Measurements from ENCODE around the gene RPS21.

The RPS21 gene

GRCh38 chr20:62402456-62403150 lies 15.7 kb downstream of the RPS21 start:
- TF ChIP-seq, protein P1, sequence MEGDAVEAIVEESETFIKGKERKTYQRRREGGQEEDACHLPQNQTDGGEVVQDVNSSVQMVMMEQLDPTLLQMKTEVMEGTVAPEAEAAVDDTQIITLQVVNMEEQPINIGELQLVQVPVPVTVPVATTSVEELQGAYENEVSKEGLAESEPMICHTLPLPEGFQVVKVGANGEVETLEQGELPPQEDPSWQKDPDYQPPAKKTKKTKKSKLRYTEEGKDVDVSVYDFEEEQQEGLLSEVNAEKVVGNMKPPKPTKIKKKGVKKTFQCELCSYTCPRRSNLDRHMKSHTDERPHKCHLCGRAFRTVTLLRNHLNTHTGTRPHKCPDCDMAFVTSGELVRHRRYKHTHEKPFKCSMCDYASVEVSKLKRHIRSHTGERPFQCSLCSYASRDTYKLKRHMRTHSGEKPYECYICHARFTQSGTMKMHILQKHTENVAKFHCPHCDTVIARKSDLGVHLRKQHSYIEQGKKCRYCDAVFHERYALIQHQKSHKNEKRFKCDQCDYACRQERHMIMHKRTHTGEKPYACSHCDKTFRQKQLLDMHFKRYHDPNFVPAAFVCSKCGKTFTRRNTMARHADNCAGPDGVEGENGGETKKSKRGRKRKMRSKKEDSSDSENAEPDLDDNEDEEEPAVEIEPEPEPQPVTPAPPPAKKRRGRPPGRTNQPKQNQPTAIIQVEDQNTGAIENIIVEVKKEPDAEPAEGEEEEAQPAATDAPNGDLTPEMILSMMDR (IDR thresholded peaks at IDR 0.05) = no peak

DNA sequence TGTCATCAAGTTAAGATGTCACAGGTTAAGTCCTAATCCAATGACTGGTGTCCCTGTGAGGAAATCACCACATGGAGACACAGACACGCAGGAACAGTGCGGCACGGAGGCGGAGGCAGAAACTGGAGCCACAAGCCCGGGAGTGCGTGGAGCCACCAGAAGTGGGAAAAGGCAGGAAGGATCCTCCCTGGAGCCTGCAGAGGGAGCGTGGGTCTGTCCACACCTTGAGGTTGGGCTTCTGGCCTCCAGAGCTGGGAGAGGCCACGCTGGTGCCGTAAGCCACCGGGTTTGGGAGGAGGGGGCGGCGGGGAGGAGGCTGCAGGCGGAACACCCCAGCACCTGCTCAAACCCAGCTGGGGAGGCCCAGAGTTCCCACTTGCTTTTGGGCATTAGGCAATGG lies 16.4 kb downstream of the RPS21 start:
- TF ChIP-seq, protein P1 (IDR thresholded peaks at IDR 0.05) = no peak

DNA sequence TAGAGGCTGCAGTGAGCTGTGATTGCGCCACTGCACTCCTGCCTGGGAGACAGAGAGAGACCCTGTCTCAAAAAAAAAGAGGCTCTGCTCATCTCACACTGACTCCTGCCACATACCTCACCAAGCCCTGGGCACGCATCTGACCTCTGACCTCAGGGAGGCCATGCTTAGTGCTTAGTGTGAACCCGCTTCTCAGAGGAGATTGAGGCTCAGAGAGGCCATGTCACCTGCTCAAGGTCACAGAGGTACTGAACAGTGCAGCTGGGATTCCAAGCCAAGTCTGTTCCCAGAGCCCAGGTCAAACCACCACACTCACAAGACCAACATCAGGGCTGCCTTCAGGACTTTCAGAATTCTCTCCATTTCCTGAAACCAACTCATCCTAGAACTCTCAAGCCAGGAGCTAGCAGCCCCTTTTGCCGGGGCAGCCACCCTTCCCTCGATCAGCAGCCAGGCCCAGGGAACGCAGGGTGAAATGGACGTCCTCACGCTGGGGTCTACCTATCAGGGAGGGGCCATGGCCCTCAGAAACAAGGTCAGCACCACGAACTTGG lies 17.3 kb downstream of the RPS21 start:
- TF ChIP-seq, protein P1 (IDR thresholded peaks at IDR 0.05) = no peak

- TF ChIP-seq, protein P1 (IDR thresholded peaks at IDR 0.05) = no peak
These were observed 17.8 kb downstream of the RPS21 start for GRCh38 chr20:62404761-62405107.

DNA sequence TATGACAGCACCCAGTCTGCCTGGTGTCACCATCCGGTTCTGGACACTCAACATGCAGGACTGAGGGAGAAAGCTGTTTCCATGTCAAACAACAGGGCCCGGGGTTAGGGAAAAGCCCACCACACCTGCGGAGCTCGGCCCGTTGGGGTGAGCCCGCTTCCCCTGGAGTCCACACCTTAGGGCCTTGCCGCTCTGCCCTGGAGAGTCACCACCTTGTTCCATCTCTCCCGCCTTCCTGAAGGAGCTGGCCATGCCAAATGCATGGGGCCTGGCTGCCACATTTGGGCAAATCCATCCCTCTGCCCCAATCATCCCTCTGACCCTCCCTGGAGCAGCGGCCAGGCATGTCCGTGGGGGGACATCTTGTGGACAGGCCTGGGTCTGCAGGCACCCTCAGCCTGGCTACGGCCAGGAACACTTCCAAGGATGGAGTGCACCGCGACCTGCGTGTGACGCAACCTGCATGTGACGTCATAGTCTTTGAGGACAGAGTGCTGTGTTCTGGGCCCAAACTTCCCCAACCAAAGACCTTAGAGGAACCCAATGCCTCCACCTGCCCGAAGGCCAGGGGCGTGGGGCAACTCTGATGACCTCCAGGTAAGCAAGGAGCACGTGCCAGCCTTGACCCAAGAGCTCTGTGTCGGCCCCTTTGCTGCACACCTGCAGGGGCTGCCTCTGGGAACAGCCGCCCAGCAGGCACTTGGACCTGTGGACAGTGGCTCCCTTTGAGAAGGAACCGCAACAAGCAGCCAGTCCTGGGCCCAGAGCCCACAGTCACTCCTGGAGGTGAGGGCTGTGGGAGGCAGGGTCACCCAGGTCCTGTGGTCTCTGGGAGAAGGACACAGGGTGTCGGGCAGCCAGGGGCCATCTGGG lies 18.4 kb downstream of the RPS21 start:
- TF ChIP-seq, protein P1 (IDR thresholded peaks at IDR 0.05) = peak; percentile 42

DNA sequence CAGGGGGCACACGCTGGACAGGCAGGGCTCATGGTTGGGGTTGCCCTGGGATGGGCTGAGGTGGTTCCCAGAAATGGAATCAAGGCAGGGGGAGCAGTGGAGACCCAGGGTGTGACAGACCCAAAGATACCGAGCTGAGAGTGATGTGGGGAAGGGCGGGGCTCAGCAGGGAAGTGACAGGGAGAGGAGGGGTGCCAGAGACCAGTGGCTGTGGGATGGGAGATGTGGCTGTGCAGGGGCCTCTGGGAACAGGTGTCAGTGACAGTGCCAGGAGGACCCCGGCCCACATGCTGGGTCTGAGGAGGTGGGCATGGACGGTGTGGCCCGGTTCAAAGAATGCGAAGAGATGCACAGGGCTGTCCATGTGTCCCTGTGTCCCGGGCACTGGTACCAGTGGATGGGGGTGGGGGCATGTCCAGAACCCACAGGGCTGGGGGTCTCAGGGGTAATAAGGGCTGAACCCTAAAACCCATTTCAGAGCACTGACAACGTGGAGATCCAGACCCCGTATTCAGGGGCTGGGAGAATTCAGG lies 19.1 kb downstream of the RPS21 start:
- TF ChIP-seq, protein P1 (IDR thresholded peaks at IDR 0.05) = no peak

- TF ChIP-seq, protein P1 (IDR thresholded peaks at IDR 0.05) = no peak
These were observed 19.8 kb downstream of the RPS21 start for GRCh38 chr20:62406635-62407176.
